ENCODE results near the gene ITPA. TPM values are rescaled to one million over a fixed set of nuclear protein-coding genes. Genes with fewer than 3 reads are reported as not detected.
A peak's percentile ranks its signal among the peaks of the same experiment; 100 is the strongest.

The ITPA gene
- total and polyA plus RNA-seq, 2 of the 13 experiments (the other 11 are each of a cell fraction or from before 2014, with no cell fraction given): 60.1 to 103 TPM

DNA sequence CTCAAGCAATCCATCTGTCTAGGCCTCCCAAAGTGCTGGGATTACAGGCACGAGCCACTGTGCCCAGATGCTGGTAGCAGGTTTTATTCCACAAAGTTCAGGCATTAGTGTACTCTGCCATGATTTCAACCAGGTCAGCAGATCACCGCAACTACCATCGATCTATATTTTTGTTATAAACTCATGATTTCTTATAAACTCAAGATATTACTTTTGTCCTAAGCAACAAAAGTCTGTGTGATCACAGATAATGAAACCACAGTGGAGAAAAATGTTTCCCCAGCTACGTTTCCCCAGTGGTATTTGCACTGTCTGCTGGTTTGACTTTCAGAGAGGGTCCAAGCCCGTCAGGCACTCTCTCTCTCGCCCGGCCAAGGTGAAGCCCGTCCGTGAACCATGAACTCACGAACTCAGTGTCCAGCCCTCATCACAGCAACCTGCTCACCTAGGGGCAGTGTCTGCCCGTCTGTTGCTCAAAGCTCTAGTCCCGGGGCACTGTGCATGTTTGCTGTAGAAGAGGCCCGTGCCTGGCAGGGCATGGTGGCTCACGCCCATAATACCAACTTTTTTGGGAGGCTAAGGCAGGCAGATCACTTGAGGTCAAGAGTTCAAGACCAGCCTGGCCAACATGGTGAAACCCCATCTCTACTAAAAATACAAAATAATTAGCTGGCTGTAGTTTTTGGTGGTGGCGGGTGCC, 22.7 kb downstream of the ITPA start (continued):
- TF ChIP-seq, protein P1, sequence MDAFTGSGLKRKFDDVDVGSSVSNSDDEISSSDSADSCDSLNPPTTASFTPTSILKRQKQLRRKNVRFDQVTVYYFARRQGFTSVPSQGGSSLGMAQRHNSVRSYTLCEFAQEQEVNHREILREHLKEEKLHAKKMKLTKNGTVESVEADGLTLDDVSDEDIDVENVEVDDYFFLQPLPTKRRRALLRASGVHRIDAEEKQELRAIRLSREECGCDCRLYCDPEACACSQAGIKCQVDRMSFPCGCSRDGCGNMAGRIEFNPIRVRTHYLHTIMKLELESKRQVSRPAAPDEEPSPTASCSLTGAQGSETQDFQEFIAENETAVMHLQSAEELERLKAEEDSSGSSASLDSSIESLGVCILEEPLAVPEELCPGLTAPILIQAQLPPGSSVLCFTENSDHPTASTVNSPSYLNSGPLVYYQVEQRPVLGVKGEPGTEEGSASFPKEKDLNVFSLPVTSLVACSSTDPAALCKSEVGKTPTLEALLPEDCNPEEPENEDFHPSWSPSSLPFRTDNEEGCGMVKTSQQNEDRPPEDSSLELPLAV (CRISPR knock-in tag; conservative IDR thresholded peaks at IDR 0.05; ENCODE audit: low read depth): no peak
- TF ChIP-seq ARID5B (CRISPR knock-in tag; IDR thresholded peaks at IDR 0.05) (peak; percentile 84), SCMH1 (CRISPR knock-in tag; IDR thresholded peaks at IDR 0.05; ENCODE audit: borderline replicate concordance) (no peak), ZBTB1 (CRISPR knock-in tag; IDR thresholded peaks at IDR 0.05; ENCODE audit: borderline replicate concordance) (no peak), CHD4 (IDR thresholded peaks at IDR 0.05; ENCODE audit: borderline replicate concordance, low read length) (peak; percentile 73), ZFAT (CRISPR knock-in tag; conservative IDR thresholded peaks at IDR 0.05) (no peak), ATF6 (CRISPR knock-in tag; conservative IDR thresholded peaks at IDR 0.05) (no peak), ZNF280B (CRISPR knock-in tag; IDR thresholded peaks at IDR 0.05; ENCODE audit: borderline replicate concordance) (peak; percentile 66; the same call in 1 of the 2 replicates), IKZF5 (CRISPR knock-in tag; IDR thresholded peaks at IDR 0.05) (peak; percentile 93), HOXA9 (CRISPR knock-in tag; IDR thresholded peaks at IDR 0.05; ENCODE audit: borderline replicate concordance) (no peak), ZNF33A (CRISPR knock-in tag; IDR thresholded peaks at IDR 0.05; ENCODE audit: borderline replicate concordance) (0 out of 2 replicates have a peak, but pooled peaks have one; percentile 56), EP300 (IDR thresholded peaks at IDR 0.05; ENCODE audit: low read depth in 2 of 2, low read length in 2 of 2) (peak; percentile 39 to 76; a peak in 2 of 4 replicates), EP300 (CRISPR knock-in tag; IDR thresholded peaks at IDR 0.05; ENCODE audit: borderline replicate concordance) (no peak), ZNF552 (CRISPR knock-in tag; IDR thresholded peaks at IDR 0.05; ENCODE audit: borderline replicate concordance) (no peak; the same call in none of the 2 replicates), GATA4 (IDR thresholded peaks at IDR 0.05; ENCODE audit: borderline replicate concordance, low read depth) (no peak)
- TF ChIP-seq, protein P2, sequence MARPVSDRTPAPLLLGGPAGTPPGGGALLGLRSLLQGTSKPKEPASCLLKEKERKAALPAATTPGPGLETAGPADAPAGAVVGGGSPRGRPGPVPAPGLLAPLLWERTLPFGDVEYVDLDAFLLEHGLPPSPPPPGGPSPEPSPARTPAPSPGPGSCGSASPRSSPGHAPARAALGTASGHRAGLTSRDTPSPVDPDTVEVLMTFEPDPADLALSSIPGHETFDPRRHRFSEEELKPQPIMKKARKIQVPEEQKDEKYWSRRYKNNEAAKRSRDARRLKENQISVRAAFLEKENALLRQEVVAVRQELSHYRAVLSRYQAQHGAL (CRISPR knock-in tag; IDR thresholded peaks at IDR 0.05; ENCODE audit: not compliant biosample characterization): no peak

Data from HepG2 (cell line).